Measurements from ENCODE around the gene GIGYF1. TPM values are rescaled to one million over a fixed set of nuclear protein-coding genes. Genes with fewer than 3 reads are reported as not detected.

GIGYF1 gene
- total RNA-seq, 3 donors from 2014 or later: 25.0 to 39.0 (median 34.8) TPM

DNA sequence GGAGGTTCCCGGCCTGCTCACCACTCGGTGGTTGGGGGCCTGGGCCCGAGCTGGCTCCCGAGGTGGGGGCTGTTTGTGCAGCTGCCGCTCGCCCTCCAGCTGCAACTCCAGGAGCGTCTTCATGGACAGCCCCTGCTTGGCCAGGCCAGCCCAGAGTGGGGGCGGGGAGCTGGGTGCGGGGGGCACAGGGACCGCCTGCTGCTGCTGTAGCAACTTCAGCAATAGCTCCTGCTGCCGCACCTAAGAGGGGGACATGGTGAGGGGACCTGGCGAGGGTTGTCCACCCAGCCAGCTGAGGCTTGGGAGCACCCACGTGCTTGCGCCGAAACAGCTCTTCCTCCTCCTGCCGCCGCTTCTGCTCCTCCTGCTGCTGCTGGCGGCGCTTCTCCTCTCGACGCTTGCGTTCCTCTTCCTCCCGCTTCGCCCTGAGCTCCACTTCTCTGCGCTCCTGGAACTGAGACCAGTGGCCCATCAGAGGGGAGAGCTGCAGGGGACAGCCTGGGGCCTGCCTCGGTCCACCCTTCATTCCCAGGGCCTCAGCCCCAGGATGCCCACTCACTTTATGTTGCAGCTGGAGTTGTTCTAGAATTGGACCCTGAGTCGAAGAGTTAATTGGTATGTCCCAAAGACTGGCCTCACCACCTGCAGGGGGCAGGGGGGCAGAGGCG is 10.9 kb downstream of the GIGYF1 start:
- DNase-seq (ENCODE audit: low spot score in 2 of 2): no peak
- H3K27me3 ChIP-seq: no peaks in the 10 kb centered on the region
- H3K27ac ChIP-seq: peak overlapping the region in 1 of 2 donors; percentile 48
- TF ChIP-seq POLR2AphosphoS5 (IDR thresholded peaks at IDR 0.05) (no peak), POLR2A (IDR thresholded peaks at IDR 0.05) (no peak)
- TF ChIP-seq, protein P1, sequence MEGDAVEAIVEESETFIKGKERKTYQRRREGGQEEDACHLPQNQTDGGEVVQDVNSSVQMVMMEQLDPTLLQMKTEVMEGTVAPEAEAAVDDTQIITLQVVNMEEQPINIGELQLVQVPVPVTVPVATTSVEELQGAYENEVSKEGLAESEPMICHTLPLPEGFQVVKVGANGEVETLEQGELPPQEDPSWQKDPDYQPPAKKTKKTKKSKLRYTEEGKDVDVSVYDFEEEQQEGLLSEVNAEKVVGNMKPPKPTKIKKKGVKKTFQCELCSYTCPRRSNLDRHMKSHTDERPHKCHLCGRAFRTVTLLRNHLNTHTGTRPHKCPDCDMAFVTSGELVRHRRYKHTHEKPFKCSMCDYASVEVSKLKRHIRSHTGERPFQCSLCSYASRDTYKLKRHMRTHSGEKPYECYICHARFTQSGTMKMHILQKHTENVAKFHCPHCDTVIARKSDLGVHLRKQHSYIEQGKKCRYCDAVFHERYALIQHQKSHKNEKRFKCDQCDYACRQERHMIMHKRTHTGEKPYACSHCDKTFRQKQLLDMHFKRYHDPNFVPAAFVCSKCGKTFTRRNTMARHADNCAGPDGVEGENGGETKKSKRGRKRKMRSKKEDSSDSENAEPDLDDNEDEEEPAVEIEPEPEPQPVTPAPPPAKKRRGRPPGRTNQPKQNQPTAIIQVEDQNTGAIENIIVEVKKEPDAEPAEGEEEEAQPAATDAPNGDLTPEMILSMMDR (IDR thresholded peaks at IDR 0.05): no peak
- H3K4me3 ChIP-seq: no peak overlapping the region
- H3K4me1 ChIP-seq: no peaks in the 10 kb centered on the region
- H3K9me3 ChIP-seq: no peaks in the 10 kb centered on the region
- H3K36me3 ChIP-seq: peaks cover 35% of the 10 kb centered on the region
- intact Hi-C loops (cut with DNase I; ENCODE audit: low total_unique reads): loop anchor here (10.0 kb wide), 1 partner anchor 108 kb away; the partner anchor contains the start of gene SAP25

DNA sequence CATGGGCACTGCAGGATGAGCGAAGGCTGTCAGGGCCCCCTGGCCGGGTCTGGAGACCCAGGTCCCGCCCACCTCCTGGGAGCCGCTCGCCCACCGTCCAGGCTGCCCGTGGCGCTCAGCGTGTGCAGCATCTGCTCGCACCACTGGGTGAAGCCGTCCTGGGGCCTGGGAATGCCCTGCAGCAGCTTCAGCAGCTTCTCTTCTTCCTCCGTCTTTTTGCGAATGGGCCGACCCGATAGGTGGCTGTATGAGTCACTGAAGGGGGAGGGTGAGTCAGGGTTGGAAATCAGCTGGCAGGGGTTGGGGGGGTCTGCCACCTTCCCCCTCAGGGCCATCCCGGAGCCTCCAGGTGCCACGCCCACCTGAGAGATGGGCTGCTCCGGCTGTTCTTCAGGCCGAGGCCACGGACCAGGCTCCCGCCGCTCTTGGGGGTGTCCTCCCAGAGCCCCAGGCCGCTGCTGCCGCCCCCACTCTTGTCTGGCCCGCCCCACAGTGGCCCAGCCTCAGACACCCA is 11.8 kb downstream of the GIGYF1 start:
- Histone ChIP-seq H3K4me3 (no peak overlapping the region), H3K27me3 (no peaks in the 10 kb centered on the region), H3K4me1 (no peaks in the 10 kb centered on the region), H3K36me3 (peaks cover 35% of the 10 kb centered on the region), H3K27ac (peak overlapping the region in 1 of 2 donors; percentile 48), H3K9me3 (no peaks in the 10 kb centered on the region)
- intact Hi-C loops (cut with DNase I; ENCODE audit: low total_unique reads): loop anchor here (10.0 kb wide), 1 partner anchor 107 kb away; the partner anchor contains the start of gene SAP25
- no peak for TF ChIP-seq POLR2A (IDR thresholded peaks at IDR 0.05)
- no peak for TF ChIP-seq POLR2AphosphoS5 (IDR thresholded peaks at IDR 0.05)
- TF ChIP-seq, protein P1 (IDR thresholded peaks at IDR 0.05): no peak
- no peak for DNase-seq (ENCODE audit: low spot score in 2 of 2)

DNA sequence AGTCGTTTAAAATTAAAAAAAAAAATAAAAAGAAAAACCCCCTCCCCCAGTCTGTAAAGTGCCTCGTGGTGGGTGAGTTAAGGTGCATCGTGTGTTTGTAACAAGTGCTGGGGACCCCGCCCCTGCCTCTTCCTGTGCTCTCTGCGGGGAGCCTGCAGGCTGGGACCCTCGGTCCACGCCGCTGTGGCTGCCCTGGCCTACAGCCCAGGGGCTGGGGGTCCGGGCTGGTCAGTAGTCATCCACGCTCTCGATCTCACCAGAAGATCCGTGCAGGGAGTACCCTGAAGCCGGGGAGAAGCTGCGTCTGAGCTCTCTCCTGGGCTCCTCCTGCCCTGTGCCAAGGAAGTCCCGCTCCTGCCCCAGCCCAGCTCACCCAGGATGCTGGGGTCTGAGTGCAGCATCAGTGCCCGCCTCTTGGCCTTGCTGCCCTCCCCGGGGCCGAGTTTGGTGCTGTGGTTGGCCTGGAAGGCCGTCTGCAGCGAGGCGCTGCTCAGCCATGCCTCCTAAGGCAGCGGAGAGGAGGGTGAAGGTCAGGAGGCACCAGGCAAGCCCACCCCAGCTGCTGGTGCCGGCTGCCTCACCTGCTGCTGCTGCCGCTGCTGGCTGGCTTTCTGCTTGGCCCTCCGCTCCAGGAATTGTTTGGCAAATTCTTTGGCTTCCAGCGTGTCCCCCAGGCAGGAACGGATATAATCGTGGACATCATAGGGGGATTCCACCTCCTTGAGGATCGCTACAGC is 12.4 kb downstream of the GIGYF1 start:
- TF ChIP-seq, protein P1 (IDR thresholded peaks at IDR 0.05): no peak
- TF ChIP-seq POLR2A (IDR thresholded peaks at IDR 0.05) (no peak), POLR2AphosphoS5 (IDR thresholded peaks at IDR 0.05) (no peak)
- Histone ChIP-seq H3K9me3 (no peaks in the 10 kb centered on the region), H3K4me1 (no peaks in the 10 kb centered on the region), H3K27ac (no peak overlapping the region), H3K4me3 (no peak overlapping the region), H3K27me3 (no peaks in the 10 kb centered on the region), H3K36me3 (peaks cover 29% of the 10 kb centered on the region)
- intact Hi-C loops (cut with DNase I; ENCODE audit: low total_unique reads): loop anchor here (10.0 kb wide), 1 partner anchor 107 kb away; the partner anchor contains the start of gene SAP25
- DNase-seq (ENCODE audit: low spot score in 2 of 2): no peak

DNA sequence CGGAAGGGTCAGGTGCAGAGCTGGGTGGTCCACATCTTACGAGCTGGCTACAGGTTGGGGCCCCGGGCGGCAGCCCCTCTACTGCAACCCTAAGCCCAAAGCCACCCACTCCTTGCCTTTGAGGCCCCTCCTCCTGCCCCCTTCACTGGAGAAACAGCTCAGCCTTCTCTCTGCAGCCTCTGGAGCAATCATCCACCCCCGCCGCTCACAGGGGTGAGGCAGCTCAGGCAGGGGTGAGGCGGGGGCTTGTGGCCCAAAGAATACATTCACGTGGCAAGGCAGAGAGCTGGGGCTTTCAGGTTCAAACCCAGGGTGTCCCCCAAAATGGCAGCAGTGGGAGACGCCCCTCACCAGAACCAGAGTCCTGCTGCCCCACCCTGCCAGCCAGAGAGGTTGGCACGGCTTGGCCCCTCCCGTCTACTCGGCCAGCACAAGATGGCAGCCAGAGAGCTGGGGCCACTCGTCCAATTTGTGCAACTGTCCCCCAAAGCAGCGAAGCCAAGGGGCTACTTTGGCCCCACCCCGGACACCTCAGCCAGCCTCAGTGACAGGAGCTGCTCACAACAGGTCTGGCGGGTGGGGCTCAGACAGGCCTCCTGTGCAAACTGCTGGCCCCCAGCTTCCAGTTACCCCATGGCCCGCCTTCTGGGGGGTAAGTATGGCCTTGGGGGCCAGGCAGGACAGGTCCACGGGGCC is 13.3 kb downstream of the GIGYF1 start:
- H3K27me3 ChIP-seq: no peaks in the 10 kb centered on the region
- TF ChIP-seq, protein P1 (IDR thresholded peaks at IDR 0.05): no peak
- TF ChIP-seq POLR2A (IDR thresholded peaks at IDR 0.05) (no peak), POLR2AphosphoS5 (IDR thresholded peaks at IDR 0.05) (no peak)
- no peak for DNase-seq (ENCODE audit: low spot score in 2 of 2)
- H3K4me3 ChIP-seq: no peak overlapping the region
- no peaks in the 10 kb centered on the region for H3K9me3 ChIP-seq
- intact Hi-C loops (cut with DNase I; ENCODE audit: low total_unique reads): loop anchor here (10.0 kb wide), 1 partner anchor 106 kb away; the partner anchor contains the start of gene SAP25
- H3K4me1 ChIP-seq: no peaks in the 10 kb centered on the region
- H3K27ac ChIP-seq: peak overlapping the region in 1 of 2 donors; percentile 89
- H3K36me3 ChIP-seq: peaks cover 26% of the 10 kb centered on the region

Measured in breast epithelium (tissue), 4 donors.